Left lung (tissue), 10 donors: ENCODE results near the gene XRCC4. TPM values are rescaled to one million over a fixed set of nuclear protein-coding genes. Genes with fewer than 3 reads are reported as not detected.

ENCODE experiments used
- ATAC-seq: fragments of 200-7000 bp; cut with Tn5 transposase; one replicate; pipeline ENCODE4 v1.9.1; 2020; ENCODE audit warnings: moderate library complexity
- DNase-seq, 4 donors: peaks; one replicate each; pipeline ENCODE4 v3.0.0-alpha.2; 2013 to 2020
- H3K27ac ChIP-seq, 2 donors: fragments of 200-600 bp; sonication (generic) in 1 of 2; one replicate each; pipeline versions ENCODE4 v1.5.0 to v1.8.0; 2020 to 2021
- H3K27me3 ChIP-seq, 2 donors: fragments of 200-600 bp; sonication (generic) in 1 of 2; one replicate each; pipeline versions ENCODE4 v1.5.0 to v1.8.0; 2020 to 2021
- H3K36me3 ChIP-seq, 2 donors: fragments of 200-600 bp; sonication (generic) in 1 of 2; one replicate each; pipeline versions ENCODE4 v1.5.0 to v1.8.0; 2020 to 2021
- H3K4me1 ChIP-seq, 2 donors: fragments of 200-600 bp; one replicate each; pipeline ENCODE4 v1.8.0; 2021
- H3K4me3 ChIP-seq, 2 donors: fragments of 200-600 bp; sonication (generic) in 1 of 2; one replicate each; pipeline versions ENCODE4 v1.5.0 to v1.8.0; 2020 to 2021; ENCODE audit warnings: mild to moderate bottlenecking in 1 of 2
- H3K9me3 ChIP-seq, 2 donors: fragments of 200-600 bp; sonication (generic) in 1 of 2; one replicate each; pipeline versions ENCODE4 v1.5.0 to v1.8.0; 2020 to 2021
- CTCF ChIP-seq, 2 donors: fragments of 200-600 bp; sonication (generic) in 1 of 2; IDR thresholded peaks; one replicate each; pipeline versions ENCODE4 v1.5.0 to v1.8.0; 2021; ENCODE audit warnings: antibody characterized with exemption in 2 of 2
- intact Hi-C, 2 donors: fragments of 100-400 bp; cut with DNase I; formaldehyde crosslinking; loops; one replicate each; pipeline versions ENCODE4 v1.11.2 to v1.14.2; 2022
- polyA plus RNA-seq, 6 donors: library from polyadenylated mRNA; unstranded; fragments of 120-200 nt; gene quantifications; one replicate each; pipeline ENCODE4 v1.2.1, GENCODE V29; 2013; ENCODE audit not compliant: insufficient read length in 6 of 6
- total RNA-seq, 2 donors: library from RNA; stranded (reverse); fragmentation: NEBNext Ultra II Directional; extraction: Animal tissue kit (Norgen Biotek cat#: 25700); gene quantifications; one replicate each; pipeline ENCODE4 v1.2.1, GENCODE V29; 2021
- donor health status: DM: no; HTN: yes; CAD: no.
- donor health status: DM: no; HTN: no; CAD: no.

XRCC4 gene
- total and polyA plus RNA-seq, 8 donors = 6.2 to 9.7 (median 8.8) TPM

- intact Hi-C loops = no loop called here
- ATAC-seq (no peak), DNase-seq (no peak)
- Histone ChIP-seq H3K9me3 (no peaks in the 10 kb centered on the region), H3K4me3 (no peak overlapping the region), H3K27me3 (no peaks in the 10 kb centered on the region), H3K4me1 (no peaks in the 10 kb centered on the region), H3K27ac (no peak overlapping the region), H3K36me3 (no peaks in the 10 kb centered on the region)
- no peak for TF ChIP-seq CTCF (IDR thresholded peaks at IDR 0.05)
These were observed 316.8 kb downstream of the XRCC4 start for GRCh38 chr5:83394190-83394589.

- no peak for ATAC-seq
- no peak for TF ChIP-seq CTCF (IDR thresholded peaks at IDR 0.05)
- intact Hi-C loops = no loop called here
These were observed 319.3 kb downstream of the XRCC4 start for GRCh38 chr5:83396662-83397061.

GRCh38 chr5:83397658-83398057 is 320.3 kb downstream of the XRCC4 start:
- no peak for DNase-seq
- Histone ChIP-seq H3K27ac (no peak overlapping the region), H3K27me3 (no peaks in the 10 kb centered on the region), H3K4me1 (peaks cover 0 to 12% of the 10 kb centered on the region in 2 donors), H3K9me3 (no peaks in the 10 kb centered on the region), H3K4me3 (no peak overlapping the region), H3K36me3 (no peaks in the 10 kb centered on the region)
- no peak for TF ChIP-seq CTCF (IDR thresholded peaks at IDR 0.05)
- ATAC-seq = no peak
- intact Hi-C loops = no loop called here

More at GRCh38 chr5:83396662-83397061, 319.3 kb downstream of the XRCC4 start:
- Histone ChIP-seq H3K27me3 (no peaks in the 10 kb centered on the region), H3K4me1 (peaks cover 0 to 9% of the 10 kb centered on the region in 2 donors), H3K4me3 (no peak overlapping the region), H3K27ac (no peak overlapping the region), H3K9me3 (no peaks in the 10 kb centered on the region), H3K36me3 (no peaks in the 10 kb centered on the region)
- DNase-seq = no peak

- intact Hi-C loops = no loop called here
- DNase-seq (peak in 2 of 4 donors; percentile 18 to 55), ATAC-seq (no peak)
- Histone ChIP-seq H3K4me1 (peaks cover 0 to 12% of the 10 kb centered on the region in 2 donors), H3K9me3 (no peaks in the 10 kb centered on the region), H3K4me3 (no peak overlapping the region), H3K27ac (no peak overlapping the region), H3K27me3 (no peaks in the 10 kb centered on the region), H3K36me3 (no peaks in the 10 kb centered on the region)
- TF ChIP-seq CTCF (IDR thresholded peaks at IDR 0.05) = no peak
These were observed 322.9 kb downstream of the XRCC4 start for GRCh38 chr5:83400241-83400640.

GRCh38 chr5:83400701-83401100 is 323.4 kb downstream of the XRCC4 start:
- no peak for TF ChIP-seq CTCF (IDR thresholded peaks at IDR 0.05)
- intact Hi-C loops = no loop called here
- ATAC-seq = no peak
- no peaks in the 10 kb centered on the region for H3K9me3 ChIP-seq
- H3K27me3 ChIP-seq = no peaks in the 10 kb centered on the region
- H3K36me3 ChIP-seq = no peaks in the 10 kb centered on the region
- H3K4me1 ChIP-seq = peaks cover 0 to 12% of the 10 kb centered on the region in 2 donors
- DNase-seq = no peak
- H3K27ac ChIP-seq = peak overlapping the region in 1 of 2 donors; percentile 26
- no peak overlapping the region for H3K4me3 ChIP-seq
